MCF 10A (cell line): ENCODE measurements around the gene BRMS1. TPM values are rescaled to one million over a fixed set of nuclear protein-coding genes. Genes with fewer than 3 reads are reported as not detected.

ENCODE experiments used
- BruUV-seq: library from RNA; stranded (reverse); fragments of 400-500 nt; replicated peaks from 2 replicates; lab custom pipeline; 2021; lab: Mats Ljungman, UMichigan
- CTCF ChIA-PET: fragments of 300-600 bp; sonication (Branson Sonifier 250); formaldehyde crosslinking; extraction: SDS; loops from one replicate; lab custom pipeline; 2021; ENCODE audit warnings: antibody characterized with exemption, inconsistent platforms; lab: Yijun Ruan, JAX
- POLR2A ChIA-PET: fragments of 300-600, 350-650 bp; sonication (Branson Sonifier 250); formaldehyde crosslinking; extraction: SDS; loops from one replicate; lab custom pipeline; 2020; ENCODE audit warnings: antibody characterized with exemption, inconsistent platforms; lab: Yijun Ruan, JAX
- DNase-seq: peaks from one replicate; pipeline ENCODE4 v3.0.0-alpha.2; 2018; ENCODE audit not compliant: unreplicated experiment
- H3K27ac Mint-ChIP-seq: one replicate; pipeline ENCODE4 v1.8.0; 2022; ENCODE audit warnings: mild to moderate bottlenecking, low read depth, mixed read lengths; ENCODE audit not compliant: unreplicated experiment
- H3K27me3 Mint-ChIP-seq: one replicate; pipeline ENCODE4 v1.8.0; 2022; ENCODE audit warnings: mixed read lengths; ENCODE audit not compliant: insufficient read depth, unreplicated experiment
- H3K36me3 Mint-ChIP-seq: one replicate; pipeline ENCODE4 v1.8.0; 2022; ENCODE audit warnings: mild to moderate bottlenecking, moderate library complexity, mixed read lengths; ENCODE audit not compliant: insufficient read depth, unreplicated experiment
- H3K4me1 Mint-ChIP-seq: one replicate; pipeline ENCODE4 v1.8.0; 2022; ENCODE audit warnings: mixed read lengths; ENCODE audit not compliant: insufficient read depth, unreplicated experiment
- H3K4me3 Mint-ChIP-seq: one replicate; pipeline ENCODE4 v1.8.0; 2022; ENCODE audit warnings: mild to moderate bottlenecking, moderate library complexity, mixed read lengths; ENCODE audit not compliant: unreplicated experiment
- H3K9me3 Mint-ChIP-seq: one replicate; pipeline ENCODE4 v1.8.0; 2022; ENCODE audit warnings: mixed read lengths; ENCODE audit not compliant: unreplicated experiment
- CTCF ChIP-seq: fragments of 200-600 bp; IDR thresholded peaks from one replicate; pipeline ENCODE4 v1.8.0; 2022; ENCODE audit warnings: antibody characterized with exemption, mild to moderate bottlenecking; ENCODE audit not compliant: unreplicated experiment
- intact Hi-C: fragments of 100-400 bp; cut with micrococcal nuclease; formaldehyde crosslinking; loops from 2 replicates; pipeline ENCODE4 v1.14.1; 2022
- total RNA-seq: library from RNA; stranded (reverse); gene quantifications from 2 replicates; pipeline ENCODE4 v1.2.3, GENCODE V29; 2022

BRMS1 gene
- total RNA-seq, 1 experiment from 2014 or later: 55.4 TPM

- BruUV-seq: no TSS peak
- Mint-ChIP-seq H3K4me3 (no peak overlapping the region), H3K27ac (no peak overlapping the region), H3K4me1 (peaks cover 6% of the 10 kb centered on the region), H3K36me3 (no peaks in the 10 kb centered on the region), H3K9me3 (no peaks in the 10 kb centered on the region), H3K27me3 (no peaks in the 10 kb centered on the region)
- POLR2A ChIA-PET: interaction anchor here (1.1 to 1.2 kb wide), 2 partner anchors 15 to 27 kb away, joined by 3 read pairs; no protein-coding TSS in a partner anchor
- DNase-seq: no peak
- CTCF ChIA-PET: interaction anchor here (0.7 to 5.5 kb wide), 6 partner anchors 10 to 101 kb away, joined by 3 to 48 read pairs (median 4); partner anchors contain the start of gene RIN1
- no peak for TF ChIP-seq CTCF
- intact Hi-C loops: no loop called here
Measured at GRCh38 chr11:66309475-66309874, 35.4 kb downstream of the BRMS1 start.

- no TSS peak for BruUV-seq
- intact Hi-C loops: no loop called here
- Mint-ChIP-seq H3K36me3 (no peaks in the 10 kb centered on the region), H3K27me3 (no peaks in the 10 kb centered on the region), H3K4me3 (no peak overlapping the region), H3K9me3 (no peaks in the 10 kb centered on the region), H3K27ac (no peak overlapping the region), H3K4me1 (no peaks in the 10 kb centered on the region)
- ChIA-PET POLR2A (no interaction called here), CTCF (interaction anchor here (0.7 to 1.4 kb wide), 4 partner anchors 9 to 314 kb away, joined by 3 to 6 read pairs (median 3); no protein-coding TSS in a partner anchor)
- no peak for DNase-seq
- TF ChIP-seq CTCF: no peak
Measured at GRCh38 chr11:66302656-66303055, 42.2 kb downstream of the BRMS1 start.

- TF ChIP-seq CTCF: no peak
- ChIA-PET CTCF (interaction anchor here (0.9 kb wide), 1 partner anchor 8 kb away, joined by 3 read pairs; no protein-coding TSS in a partner anchor), POLR2A (interaction anchor here (0.6 to 1.2 kb wide), 2 partner anchors 24 to 122 kb away, joined by 3 to 5 read pairs; no protein-coding TSS in a partner anchor)
- no peaks in the 10 kb centered on the region for H3K4me1 Mint-ChIP-seq
- H3K9me3 Mint-ChIP-seq: no peaks in the 10 kb centered on the region
- H3K36me3 Mint-ChIP-seq: no peaks in the 10 kb centered on the region
- no peak overlapping the region for H3K27ac Mint-ChIP-seq
- no TSS peak for BruUV-seq
- no peak for DNase-seq
- intact Hi-C loops: no loop called here
- no peaks in the 10 kb centered on the region for H3K27me3 Mint-ChIP-seq
- H3K4me3 Mint-ChIP-seq: no peak overlapping the region
Measured at GRCh38 chr11:66299186-66299585, 45.7 kb downstream of the BRMS1 start.

GRCh38 chr11:66297610-66298009 is 47.3 kb downstream of the BRMS1 start:
- Mint-ChIP-seq H3K27me3 (peaks cover 7% of the 10 kb centered on the region), H3K9me3 (no peaks in the 10 kb centered on the region), H3K4me3 (no peak overlapping the region), H3K4me1 (peaks cover 4% of the 10 kb centered on the region), H3K27ac (no peak overlapping the region), H3K36me3 (no peaks in the 10 kb centered on the region)
- CTCF ChIA-PET: interaction anchor here (1.3 kb wide), 1 partner anchor 89 kb away, joined by 4 read pairs; no protein-coding TSS in a partner anchor
- TF ChIP-seq CTCF: no peak
- intact Hi-C loops: no loop called here
- POLR2A ChIA-PET: interaction anchor here (0.8 kb wide), 1 partner anchor 9 kb away, joined by 4 read pairs; the partner anchor contains the start of gene YIF1A
- DNase-seq: no peak
- BruUV-seq: no TSS peak
